Mucosa of rectum (tissue), 2 donors: ENCODE measurements around the gene ZDHHC22.

Experiments
- H3K27ac ChIP-seq, 2 donors: one replicate each; pipeline ENCODE4 v1.7.0; 2013; ENCODE audit warnings: inconsistent platforms in 2 of 2, low read depth in 2 of 2, low read length in 2 of 2
- H3K27me3 ChIP-seq, 2 donors: one replicate each; pipeline ENCODE4 v1.7.0; 2013; ENCODE audit warnings: low read length in 2 of 2; ENCODE audit not compliant: control insufficient read depth in 2 of 2, insufficient read depth in 2 of 2
- H3K36me3 ChIP-seq, 2 donors: one replicate each; pipeline ENCODE4 v1.7.0; 2013; ENCODE audit warnings: low read length in 2 of 2; ENCODE audit not compliant: control insufficient read depth in 2 of 2, insufficient read depth in 2 of 2
- H3K4me1 ChIP-seq, 2 donors: one replicate each; pipeline ENCODE4 v1.7.0; 2013; ENCODE audit warnings: low read length in 2 of 2, mild to moderate bottlenecking in 1 of 2; ENCODE audit not compliant: control insufficient read depth in 2 of 2, insufficient read depth in 2 of 2
- H3K4me3 ChIP-seq, 2 donors: one replicate each; pipeline ENCODE4 v1.7.0; 2013; ENCODE audit warnings: low read length in 2 of 2
- H3K9ac ChIP-seq, 2 donors: one replicate each; pipeline ENCODE4 v1.7.0; 2013; ENCODE audit warnings: low read length in 2 of 2, low read depth in 1 of 2, mild to moderate bottlenecking in 1 of 2
- H3K9me3 ChIP-seq, 2 donors: one replicate each; pipeline ENCODE4 v1.7.0; 2013; ENCODE audit warnings: low read length in 2 of 2; ENCODE audit not compliant: control insufficient read depth in 2 of 2
- donor health status: healthy.
- donor health status: Normal muscosa, but diverticular disease.

ZDHHC22 gene

GRCh38 chr14:77105145-77105939 is 36.2 kb downstream of the ZDHHC22 start:
- Histone ChIP-seq H3K9me3 (no peaks in the 10 kb centered on the region), H3K27me3 (no peaks in the 10 kb centered on the region), H3K9ac (no peak overlapping the region), H3K4me1 (peaks cover 16 to 24% of the 10 kb centered on the region in 2 donors), H3K36me3 (peaks cover 33 to 40% of the 10 kb centered on the region in 2 donors), H3K4me3 (no peak overlapping the region), H3K27ac (peak overlapping the region in 1 of 2 donors; percentile 28)

GRCh38 chr14:77104393-77104792 is 37.2 kb downstream of the ZDHHC22 start:
- H3K4me1 ChIP-seq, result peaks cover 19 to 30% of the 10 kb centered on the region in 2 donors

GRCh38 chr14:77103951-77104350 is 37.6 kb downstream of the ZDHHC22 start:
- Histone ChIP-seq H3K27me3 (no peaks in the 10 kb centered on the region), H3K27ac (no peak overlapping the region), H3K9ac (no peak overlapping the region), H3K9me3 (no peaks in the 10 kb centered on the region), H3K4me3 (no peak overlapping the region), H3K36me3 (peaks cover 26 to 28% of the 10 kb centered on the region in 2 donors), H3K4me1 (peaks cover 20 to 34% of the 10 kb centered on the region in 2 donors)

More at GRCh38 chr14:77104393-77104792, 37.2 kb downstream of the ZDHHC22 start:
- Histone ChIP-seq H3K9ac (no peak overlapping the region), H3K27ac (no peak overlapping the region), H3K9me3 (no peaks in the 10 kb centered on the region), H3K27me3 (no peaks in the 10 kb centered on the region), H3K4me3 (no peak overlapping the region), H3K36me3 (peaks cover 29 to 31% of the 10 kb centered on the region in 2 donors)

- Histone ChIP-seq H3K9me3 (no peaks in the 10 kb centered on the region), H3K9ac (no peak overlapping the region), H3K4me3 (no peak overlapping the region), H3K27me3 (no peaks in the 10 kb centered on the region), H3K27ac (no peak overlapping the region), H3K36me3 (peaks cover 22 to 25% of the 10 kb centered on the region in 2 donors), H3K4me1 (peaks cover 24 to 38% of the 10 kb centered on the region in 2 donors)
These were observed 38.1 kb downstream of the ZDHHC22 start for GRCh38 chr14:77103475-77103874.

GRCh38 chr14:77102154-77102553 is 39.4 kb downstream of the ZDHHC22 start:
- Histone ChIP-seq H3K27me3 (no peaks in the 10 kb centered on the region), H3K4me3 (peak overlapping the region in 1 of 2 donors; percentile 26), H3K9ac (no peak overlapping the region), H3K4me1 (peaks cover 28 to 39% of the 10 kb centered on the region in 2 donors), H3K27ac (peak overlapping the region in 1 of 2 donors; percentile 59), H3K36me3 (peaks cover 11 to 14% of the 10 kb centered on the region in 2 donors), H3K9me3 (no peaks in the 10 kb centered on the region)

GRCh38 chr14:77100961-77101360 is 40.6 kb downstream of the ZDHHC22 start:
- Histone ChIP-seq H3K9ac (no peak overlapping the region), H3K4me1 (peaks cover 39 to 51% of the 10 kb centered on the region in 2 donors), H3K4me3 (peak overlapping the region in 1 of 2 donors; percentile 4)

GRCh38 chr14:77099425-77100167 is 42.0 kb downstream of the ZDHHC22 start:
- peak overlapping the region; percentile 94 to 98 for H3K4me3 ChIP-seq
- H3K27me3 ChIP-seq, result no peaks in the 10 kb centered on the region
- peak overlapping the region; percentile 96 to 100 for H3K9ac ChIP-seq
- H3K27ac ChIP-seq, result peak overlapping the region; percentile 99
- peaks cover 37 to 53% of the 10 kb centered on the region in 2 donors for H3K4me1 ChIP-seq
- no peaks in the 10 kb centered on the region for H3K9me3 ChIP-seq
- no peaks in the 10 kb centered on the region for H3K36me3 ChIP-seq

More at GRCh38 chr14:77100961-77101360, 40.6 kb downstream of the ZDHHC22 start:
- Histone ChIP-seq H3K9me3 (no peaks in the 10 kb centered on the region), H3K36me3 (peaks cover 0 to 5% of the 10 kb centered on the region in 2 donors), H3K27ac (peak overlapping the region; percentile 54 to 59), H3K27me3 (no peaks in the 10 kb centered on the region)

- H3K36me3 ChIP-seq, result no peaks in the 10 kb centered on the region
- peak overlapping the region; percentile 96 to 100 for H3K9ac ChIP-seq
- H3K27me3 ChIP-seq, result no peaks in the 10 kb centered on the region
- H3K4me3 ChIP-seq, result peak overlapping the region; percentile 94 to 98
- no peaks in the 10 kb centered on the region for H3K9me3 ChIP-seq
- H3K27ac ChIP-seq, result peak overlapping the region; percentile 99
- peaks cover 34 to 53% of the 10 kb centered on the region in 2 donors for H3K4me1 ChIP-seq
These were observed 42.9 kb downstream of the ZDHHC22 start for GRCh38 chr14:77098529-77099353.

GRCh38 chr14:77097700-77098528 is 43.7 kb downstream of the ZDHHC22 start, which contains the start of gene CIPC:
TSS of gene CIPC (plus strand) at chr14:77098258. CDS start at chr14:77105709, 7,451 bp downstream.
- no peaks in the 10 kb centered on the region for H3K9me3 ChIP-seq
- no peaks in the 10 kb centered on the region for H3K36me3 ChIP-seq
- H3K4me1 ChIP-seq, result peaks cover 34 to 52% of the 10 kb centered on the region in 2 donors
- peak within 1 kb of the TSS; percentile 96 to 100 for H3K9ac ChIP-seq
- H3K27me3 ChIP-seq, result no peaks in the 10 kb centered on the region
- peak within 1 kb of the TSS; percentile 94 to 98 for H3K4me3 ChIP-seq
- peak within 1 kb of the TSS; percentile 99 for H3K27ac ChIP-seq
